GM23338 (cell line): ENCODE results near the gene GAK.

Experiments used
- CREB1 ChIP-seq: fragments of 250-450 bp; sonication (Bioruptor Pico); IDR thresholded peaks from 2 replicates; pipeline ENCODE4 v1.5.0; 2020; ENCODE audit warnings: low read depth, mild to moderate bottlenecking, moderate library complexity
- CTCF ChIP-seq, 2 experiments: fragments of 200-600 bp in 1 of 2; sonication (generic) in 1 of 2; conservative IDR thresholded peaks; 2 replicates each; pipeline versions ENCODE4 v1.5.1 to v1.6.1; 2016 to 2017; ENCODE audit warnings: antibody characterized with exemption in 2 of 2, low read depth in 2 of 2, mild to moderate bottlenecking in 2 of 2, moderate library complexity in 1 of 2
- ETS1 ChIP-seq: IDR thresholded peaks from 2 replicates; pipeline ENCODE4 v1.6.1; 2016; ENCODE audit warnings: antibody characterized with exemption
- EZH2 ChIP-seq: fragments of 200-600 bp; sonication (generic); IDR thresholded peaks from one replicate; pipeline ENCODE4 v1.8.0; 2017; ENCODE audit warnings: antibody characterized with exemption, mild to moderate bottlenecking, low read depth; ENCODE audit not compliant: unreplicated experiment
- EZH2phosphoT487 ChIP-seq: fragments of 200-600 bp; sonication (generic); IDR thresholded peaks from one replicate; pipeline ENCODE4 v1.8.1; 2018; ENCODE audit warnings: antibody characterized with exemption; ENCODE audit not compliant: unreplicated experiment
- JUNB ChIP-seq: IDR thresholded peaks from one replicate; pipeline ENCODE4 v1.6.1; 2016; ENCODE audit warnings: antibody characterized with exemption; ENCODE audit not compliant: unreplicated experiment
- NANOG ChIP-seq: IDR thresholded peaks from 2 replicates; pipeline ENCODE4 v1.6.1; 2016; ENCODE audit warnings: antibody characterized with exemption, borderline replicate concordance
- POLR2AphosphoS5 ChIP-seq: IDR thresholded peaks from 2 replicates; pipeline ENCODE4 v1.6.1; 2016; ENCODE audit warnings: antibody characterized with exemption, low read depth
- REST ChIP-seq: IDR thresholded peaks from one replicate; pipeline ENCODE4 v1.6.1; 2018; ENCODE audit warnings: antibody characterized with exemption; ENCODE audit not compliant: unreplicated experiment
- ZNF462 ChIP-seq: fragments of 250-450 bp; sonication (Bioruptor Pico); IDR thresholded peaks from 2 replicates; pipeline ENCODE4 v1.5.0; 2020; ENCODE audit warnings: mild to moderate bottlenecking, moderate library complexity

- TF ChIP-seq POLR2AphosphoS5 (no peak), ZNF462 (no peak), CTCF (conservative IDR thresholded peaks at IDR 0.05; ENCODE audit: low read depth in 2 of 2) (no peak), NANOG (no peak), CREB1 (CRISPR knock-in tag) (no peak), EZH2 (no peak), REST (no peak), ETS1 (no peak), EZH2phosphoT487 (no peak), JUNB (no peak)
Measured at GRCh38 chr4:819401-820229, 112.5 kb downstream of the GAK start.
